Muscle layer of duodenum (tissue), 2 donors: Measurements from ENCODE around the gene DDN.

ENCODE experiments used
- H3K27ac ChIP-seq: one replicate; pipeline ENCODE4 v1.7.0; 2013; ENCODE audit warnings: mild to moderate bottlenecking, low read length
- H3K27me3 ChIP-seq: one replicate; pipeline ENCODE4 v1.7.0; 2013; ENCODE audit warnings: low read depth, mild to moderate bottlenecking, control low read depth, low read length
- H3K36me3 ChIP-seq, 2 donors: one replicate each; pipeline ENCODE4 v1.7.0; 2013; ENCODE audit warnings: low read length in 2 of 2, control low read depth in 1 of 2, mild to moderate bottlenecking in 1 of 2; ENCODE audit not compliant: insufficient read depth in 2 of 2, control insufficient read depth in 1 of 2
- H3K4me1 ChIP-seq, 2 donors: one replicate each; pipeline ENCODE4 v1.7.0; 2013; ENCODE audit warnings: low read length in 2 of 2, mild to moderate bottlenecking in 2 of 2, control low read depth in 1 of 2, moderate library complexity in 1 of 2; ENCODE audit not compliant: insufficient read depth in 2 of 2, control insufficient read depth in 1 of 2
- H3K4me3 ChIP-seq, 2 donors: one replicate each; pipeline ENCODE4 v1.7.0; 2013; ENCODE audit warnings: low read length in 2 of 2, low read depth in 1 of 2, mild to moderate bottlenecking in 1 of 2
- H3K9me3 ChIP-seq, 2 donors: one replicate each; pipeline ENCODE4 v1.7.0; 2013; ENCODE audit warnings: low read length in 2 of 2, control low read depth in 1 of 2, mild to moderate bottlenecking in 1 of 2; ENCODE audit not compliant: control insufficient read depth in 1 of 2
- donor health status: healthy.

Gene DDN

GRCh38 chr12:49020441-49020840 lies 21.3 kb upstream of the DDN start:
- Histone ChIP-seq H3K27me3 (no peaks in the 10 kb centered on the region), H3K4me1 (peaks cover 0 to 15% of the 10 kb centered on the region in 2 donors), H3K27ac (no peak overlapping the region), H3K36me3 (peaks cover 35 to 45% of the 10 kb centered on the region in 2 donors), H3K9me3 (no peaks in the 10 kb centered on the region), H3K4me3 (no peak overlapping the region)

DNA sequence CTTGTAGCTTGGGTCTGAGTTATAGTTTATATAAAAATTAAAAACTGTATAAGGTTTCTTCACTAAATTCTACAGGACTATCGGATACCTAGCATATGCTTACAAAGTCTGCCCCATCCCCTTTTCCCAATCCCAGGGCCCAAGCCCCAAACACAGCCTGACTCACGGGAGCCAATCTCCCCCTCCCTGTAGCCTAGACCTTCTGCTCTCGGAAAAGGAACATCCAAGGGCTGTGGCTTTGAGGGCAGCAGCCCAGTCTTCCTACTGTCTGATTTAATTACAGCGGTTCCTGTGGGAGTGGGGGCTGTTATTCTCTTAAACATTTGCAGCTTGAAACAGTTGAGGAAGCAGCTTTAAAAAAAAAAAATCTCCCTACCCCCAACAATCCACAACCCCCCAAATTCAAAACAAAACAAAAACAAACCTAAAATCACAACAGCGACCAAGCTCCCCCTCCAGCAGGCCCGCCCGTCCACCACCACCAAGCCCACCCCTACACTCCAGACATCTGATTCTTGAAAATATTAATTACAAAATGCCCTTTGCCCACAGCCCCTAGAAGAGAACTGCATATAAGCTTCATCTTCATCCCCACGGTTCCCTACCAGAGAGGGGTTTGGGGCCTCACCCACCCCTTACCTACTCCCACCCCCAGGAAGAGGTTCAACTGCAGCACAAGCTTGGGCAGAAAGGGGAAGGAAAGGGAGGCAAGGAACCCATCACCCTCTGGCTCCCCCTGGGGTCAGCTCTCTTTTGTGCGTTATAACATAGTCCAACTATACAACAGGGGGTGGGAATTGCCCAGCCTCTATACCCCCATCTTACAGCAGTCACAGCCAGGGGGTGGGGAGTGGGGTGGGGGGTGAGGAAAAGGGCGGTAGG lies 20.5 kb upstream of the DDN start:
- Histone ChIP-seq H3K27ac (peak overlapping the region; percentile 100), H3K4me3 (no peak overlapping the region), H3K36me3 (peaks cover 27 to 37% of the 10 kb centered on the region in 2 donors), H3K27me3 (no peaks in the 10 kb centered on the region), H3K9me3 (no peaks in the 10 kb centered on the region), H3K4me1 (peaks cover 0 to 15% of the 10 kb centered on the region in 2 donors)

- Histone ChIP-seq H3K27me3 (no peaks in the 10 kb centered on the region), H3K4me3 (peak overlapping the region; percentile 87 to 92), H3K9me3 (no peaks in the 10 kb centered on the region), H3K27ac (peak overlapping the region; percentile 100), H3K36me3 (peaks cover 26 to 31% of the 10 kb centered on the region in 2 donors), H3K4me1 (peaks cover 0 to 15% of the 10 kb centered on the region in 2 donors)
These were observed 19.9 kb upstream of the DDN start for GRCh38 chr12:49019120-49019430.

GRCh38 chr12:49018261-49019119 lies 19.3 kb upstream of the DDN start, which contains the start of gene PRKAG1:
TSS of gene PRKAG1 (minus strand) at chr12:49018776. CDS start at chr12:49018740, 36 bp downstream.
- H3K4me3 ChIP-seq: peak within 1 kb of the TSS; percentile 87 to 92
- no peaks in the 10 kb centered on the region for H3K27me3 ChIP-seq
- peaks cover 0 to 15% of the 10 kb centered on the region in 2 donors for H3K4me1 ChIP-seq
- no peaks in the 10 kb centered on the region for H3K9me3 ChIP-seq
- peak within 1 kb of the TSS; percentile 100 for H3K27ac ChIP-seq
- H3K36me3 ChIP-seq: peaks cover 22 to 26% of the 10 kb centered on the region in 2 donors

DNA sequence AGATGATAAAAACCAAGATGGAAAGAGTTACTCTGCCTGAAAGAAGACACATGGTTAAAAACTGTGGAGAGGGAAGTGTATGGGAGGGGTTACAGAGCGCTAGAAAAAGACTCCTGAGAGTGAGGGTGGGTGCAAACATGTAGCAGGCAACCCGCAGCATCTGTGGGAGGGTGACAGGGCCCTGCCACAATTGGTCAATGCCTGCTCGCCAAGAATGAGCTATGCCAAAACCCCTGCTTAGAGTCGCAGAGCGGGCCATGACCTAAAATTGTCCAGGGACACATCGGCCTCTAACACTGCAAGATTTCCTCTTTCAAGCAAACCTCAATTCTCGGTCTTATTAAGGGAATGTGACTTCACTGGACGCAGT lies 18.7 kb upstream of the DDN start:
- peak overlapping the region; percentile 100 for H3K27ac ChIP-seq
- no peaks in the 10 kb centered on the region for H3K27me3 ChIP-seq
- H3K4me3 ChIP-seq: peak overlapping the region; percentile 87 to 92
- H3K4me1 ChIP-seq: peaks cover 0 to 15% of the 10 kb centered on the region in 2 donors
- H3K36me3 ChIP-seq: peaks cover 16 to 22% of the 10 kb centered on the region in 2 donors
- H3K9me3 ChIP-seq: no peaks in the 10 kb centered on the region

GRCh38 chr12:49015196-49015595 lies 16.0 kb upstream of the DDN start:
- no peaks in the 10 kb centered on the region for H3K9me3 ChIP-seq
- H3K27ac ChIP-seq: no peak overlapping the region
- H3K4me3 ChIP-seq: no peak overlapping the region
- H3K27me3 ChIP-seq: no peaks in the 10 kb centered on the region
- H3K36me3 ChIP-seq: peaks cover 17 to 24% of the 10 kb centered on the region in 2 donors
- peaks cover 0 to 15% of the 10 kb centered on the region in 2 donors for H3K4me1 ChIP-seq

DNA sequence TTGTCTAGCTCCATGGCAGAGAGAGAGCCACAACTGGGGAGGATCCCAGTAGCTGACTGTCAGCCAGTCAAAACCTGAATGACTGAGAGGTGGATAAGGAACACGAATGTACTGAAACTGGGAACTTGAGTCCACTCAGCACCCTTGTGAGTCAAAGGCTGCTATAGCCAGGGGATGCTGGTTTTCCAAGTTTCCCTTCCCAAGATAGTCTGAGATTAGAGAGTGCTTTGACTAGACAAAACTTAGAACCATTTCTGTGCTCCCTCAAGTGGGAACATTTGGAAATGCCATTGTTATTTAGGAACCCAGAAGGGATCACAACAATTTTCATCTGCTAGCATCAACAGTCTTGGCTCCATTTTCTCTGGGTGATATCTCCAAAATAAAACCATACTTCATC lies 15.4 kb upstream of the DDN start:
- Histone ChIP-seq H3K27ac (no peak overlapping the region), H3K4me3 (no peak overlapping the region), H3K36me3 (peaks cover 20 to 27% of the 10 kb centered on the region in 2 donors), H3K4me1 (peaks cover 0 to 15% of the 10 kb centered on the region in 2 donors), H3K9me3 (no peaks in the 10 kb centered on the region), H3K27me3 (no peaks in the 10 kb centered on the region)

GRCh38 chr12:49013428-49013827 lies 14.3 kb upstream of the DDN start:
- H3K27ac ChIP-seq: no peak overlapping the region
- H3K4me1 ChIP-seq: peaks cover 0 to 15% of the 10 kb centered on the region in 2 donors
- H3K9me3 ChIP-seq: no peaks in the 10 kb centered on the region
- H3K36me3 ChIP-seq: peaks cover 20 to 35% of the 10 kb centered on the region in 2 donors
- no peaks in the 10 kb centered on the region for H3K27me3 ChIP-seq
- no peak overlapping the region for H3K4me3 ChIP-seq

DNA sequence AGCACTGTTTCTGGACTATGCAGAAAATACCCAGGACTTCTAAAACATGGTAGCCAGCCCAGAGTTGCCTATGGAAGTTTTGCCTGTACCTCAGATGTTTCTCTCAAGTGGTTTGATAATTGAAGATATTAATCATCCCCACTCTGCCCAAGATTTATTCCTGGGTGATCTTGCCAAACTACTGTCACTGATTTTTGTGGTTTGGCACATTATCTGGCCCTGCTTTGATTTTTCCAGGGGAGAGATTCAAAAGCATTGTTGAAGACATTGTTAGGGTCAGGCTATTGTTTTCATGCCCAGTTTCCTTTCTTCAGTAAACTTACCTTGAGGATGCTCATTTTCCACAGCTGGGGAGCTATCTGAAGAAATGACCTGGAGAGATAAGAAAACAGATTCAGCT lies 13.6 kb upstream of the DDN start:
- Histone ChIP-seq H3K4me1 (peaks cover 0 to 13% of the 10 kb centered on the region in 2 donors), H3K27ac (no peak overlapping the region)

GRCh38 chr12:49010092-49010668 lies 11.0 kb upstream of the DDN start:
- Histone ChIP-seq H3K4me3 (no peak overlapping the region), H3K4me1 (no peaks in the 10 kb centered on the region), H3K9me3 (no peaks in the 10 kb centered on the region), H3K27ac (no peak overlapping the region), H3K27me3 (no peaks in the 10 kb centered on the region), H3K36me3 (peaks cover 22 to 41% of the 10 kb centered on the region in 2 donors)

More for the DNA sequence above, 13.6 kb upstream of the DDN start:
- Histone ChIP-seq H3K36me3 (peaks cover 20 to 37% of the 10 kb centered on the region in 2 donors), H3K9me3 (no peaks in the 10 kb centered on the region), H3K27me3 (no peaks in the 10 kb centered on the region), H3K4me3 (no peak overlapping the region)

GRCh38 chr12:49008943-49009342 lies 9.8 kb upstream of the DDN start:
- Histone ChIP-seq H3K36me3 (peaks cover 32 to 53% of the 10 kb centered on the region in 2 donors), H3K9me3 (no peaks in the 10 kb centered on the region)

More at GRCh38 chr12:49008943-49009342, 9.8 kb upstream of the DDN start:
- H3K4me1 ChIP-seq: no peaks in the 10 kb centered on the region
- H3K27me3 ChIP-seq: no peaks in the 10 kb centered on the region
- no peak overlapping the region for H3K4me3 ChIP-seq
- H3K27ac ChIP-seq: no peak overlapping the region
